Ecto neural progenitor cell (in vitro differentiated cells): ENCODE results near the gene GABRG2.

ENCODE experiments used
- DNase-seq: peaks from one replicate; pipeline ENCODE4 v3.0.0-alpha.2; 2018; ENCODE audit warnings: low spot score

The GABRG2 gene

GRCh38 chr5:162193012-162193411 is 125.4 kb downstream of the GABRG2 start:
- DNase-seq, result no peak

- DNase-seq, result no peak
These were observed 128.8 kb downstream of the GABRG2 start for GRCh38 chr5:162196351-162196750.

GRCh38 chr5:162202285-162202880 is 134.8 kb downstream of the GABRG2 start:
- DNase-seq, result no peak
